Upper lobe of right lung (tissue), 1 donor: Measurements from ENCODE around the gene RUNDC1. TPM values are rescaled to one million over a fixed set of nuclear protein-coding genes. Genes with fewer than 3 reads are reported as not detected.

Source experiments
- ATAC-seq: fragments of 200-7000 bp; cut with Tn5 transposase; one replicate; pipeline ENCODE4 v1.9.1; 2020; ENCODE audit warnings: mild to moderate bottlenecking, moderate library complexity
- DNase-seq: peaks from one replicate; pipeline ENCODE4 v3.0.0-alpha.2; 2020
- H3K27ac ChIP-seq: fragments of 200-600 bp; one replicate; pipeline ENCODE4 v1.8.0; 2022
- H3K27me3 ChIP-seq: fragments of 200-600 bp; one replicate; pipeline ENCODE4 v1.8.0; 2022; ENCODE audit warnings: mild to moderate bottlenecking
- H3K36me3 ChIP-seq: fragments of 200-600 bp; one replicate; pipeline ENCODE4 v1.8.0; 2022
- H3K4me1 ChIP-seq: fragments of 200-600 bp; one replicate; pipeline ENCODE4 v1.8.0; 2022
- H3K4me3 ChIP-seq: fragments of 200-600 bp; one replicate; pipeline ENCODE4 v1.8.0; 2022; ENCODE audit warnings: mild to moderate bottlenecking
- H3K9me3 ChIP-seq: fragments of 200-600 bp; one replicate; pipeline ENCODE4 v1.8.0; 2022
- CTCF ChIP-seq: fragments of 200-600 bp; IDR thresholded peaks from one replicate; pipeline ENCODE4 v1.8.0; 2022; ENCODE audit warnings: antibody characterized with exemption
- intact Hi-C: fragments of 100-400 bp; cut with DNase I; formaldehyde crosslinking; loops from one replicate; pipeline ENCODE4 v1.11.0; 2022
- long read RNA-seq: library from polyadenylated mRNA; unstranded; transcript quantifications from one replicate; pipeline ENCODE4 v2.0.0, GENCODE V29; 2021
- total RNA-seq: library from RNA; stranded (reverse); fragmentation: NEBNext Ultra II Directional; extraction: Animal tissue kit (Norgen Biotek cat#: 25700); gene quantifications from one replicate; pipeline ENCODE4 v1.2.1, GENCODE V29; 2021
- donor health status: DM: no; HTN: yes; CAD: no; lungs with severe emphysema.

The RUNDC1 gene
- 14.4 TPM for total RNA-seq
- long read RNA-seq, transcript RUNDC1-201 (5 exons, 3,828 nt) = major isoform, 24 of 37 reads
- long read RNA-seq, partial matches to known transcripts = 8 of 37 reads
- long read RNA-seq, other reads (novel, unspliced or antisense) = 2 of 37 reads

GRCh38 chr17:42980274-42980765 lies at the start of gene RUNDC1:
TSS of gene RUNDC1 (plus strand) at chr17:42980565. CDS start at chr17:42980577, 12 bp downstream.
- H3K27me3 ChIP-seq = no peaks in the 10 kb centered on the region
- peak; percentile 96 for ATAC-seq
- intact Hi-C loops = no loop called here
- H3K9me3 ChIP-seq = no peaks in the 10 kb centered on the region
- H3K27ac ChIP-seq = peak within 1 kb of the TSS; percentile 83
- peak; percentile 97 for DNase-seq
- peak within 1 kb of the TSS; percentile 87 for H3K4me3 ChIP-seq
- peaks cover 5% of the 10 kb centered on the region for H3K36me3 ChIP-seq
- no peak for TF ChIP-seq CTCF
- peaks cover 23% of the 10 kb centered on the region for H3K4me1 ChIP-seq

- DNase-seq (no peak), ATAC-seq (peak; percentile 78)
- H3K9me3 ChIP-seq = no peaks in the 10 kb centered on the region
- peaks cover 4% of the 10 kb centered on the region for H3K27me3 ChIP-seq
- no peak overlapping the region for H3K27ac ChIP-seq
- intact Hi-C loops = loop anchor here (5.0 kb wide), 1 partner anchor 96 kb away; the partner anchor contains the start of gene AOC2
- H3K36me3 ChIP-seq = no peaks in the 10 kb centered on the region
- H3K4me3 ChIP-seq = no peak overlapping the region
- H3K4me1 ChIP-seq = no peaks in the 10 kb centered on the region
- TF ChIP-seq CTCF = peak; percentile 61
Measured at GRCh38 chr17:42937712-42938596, 42.4 kb upstream of the RUNDC1 start.

GRCh38 chr17:42944211-42944610 lies 36.2 kb upstream of the RUNDC1 start:
- Histone ChIP-seq H3K4me1 (no peaks in the 10 kb centered on the region), H3K9me3 (no peaks in the 10 kb centered on the region), H3K27ac (no peak overlapping the region), H3K4me3 (no peak overlapping the region), H3K36me3 (peaks cover 8% of the 10 kb centered on the region), H3K27me3 (peaks cover 4% of the 10 kb centered on the region)
- DNase-seq = no peak
- TF ChIP-seq CTCF = no peak
- no peak for ATAC-seq
- intact Hi-C loops = no loop called here

GRCh38 chr17:42946812-42947211 lies 33.6 kb upstream of the RUNDC1 start:
- H3K9me3 ChIP-seq = no peaks in the 10 kb centered on the region
- no peak overlapping the region for H3K27ac ChIP-seq
- intact Hi-C loops = no loop called here

More at GRCh38 chr17:42946812-42947211, 33.6 kb upstream of the RUNDC1 start:
- Histone ChIP-seq H3K36me3 (peaks cover 34% of the 10 kb centered on the region), H3K27me3 (no peaks in the 10 kb centered on the region), H3K4me3 (no peak overlapping the region), H3K4me1 (no peaks in the 10 kb centered on the region)
- TF ChIP-seq CTCF = no peak
- no peak for DNase-seq
- no peak for ATAC-seq
